Tibial nerve (tissue), 4 donors: ENCODE data around the gene CST9L. TPM values are rescaled to one million over a fixed set of nuclear protein-coding genes. Genes with fewer than 3 reads are reported as not detected.

Experiments
- DNase-seq, 2 donors: peaks; one replicate each; pipeline ENCODE4 v3.0.0-alpha.2; 2019; ENCODE audit warnings: low spot score in 2 of 2
- H3K27ac ChIP-seq, 4 donors: fragments of 200-600 bp; sonication (generic) in 3 of 4; one replicate each; pipeline ENCODE4 v1.5.1; 2017 to 2019; ENCODE audit warnings: mild to moderate bottlenecking in 1 of 4
- H3K27me3 ChIP-seq, 2 donors: fragments of 200-600 bp; sonication (generic) in 1 of 2; one replicate each; pipeline versions ENCODE4 v1.5.1 to v1.6.0; 2017 to 2019
- H3K36me3 ChIP-seq, 3 donors: fragments of 200-600 bp; sonication (generic); one replicate each; pipeline ENCODE4 v1.5.1; 2018 to 2019
- H3K4me1 ChIP-seq, 4 donors: fragments of 200-600 bp; sonication (generic) in 3 of 4; one replicate each; pipeline ENCODE4 v1.5.1; 2017 to 2019
- H3K4me3 ChIP-seq, 4 donors: fragments of 200-600 bp; sonication (generic) in 3 of 4; one replicate each; pipeline ENCODE4 v1.5.1; 2017 to 2019; ENCODE audit warnings: mild to moderate bottlenecking in 1 of 4, moderate library complexity in 1 of 4
- H3K9me3 ChIP-seq, 4 donors: fragments of 200-600 bp; sonication (generic) in 3 of 4; one replicate each; pipeline ENCODE4 v1.5.1; 2017 to 2019
- EP300 ChIP-seq, 2 donors: sonication (generic); formaldehyde crosslinking; IDR thresholded peaks; one replicate each; pipeline ENCODE4 v1.6.1; 2017; ENCODE audit warnings: antibody characterized with exemption in 2 of 2, mild to moderate bottlenecking in 1 of 2
- POLR2A ChIP-seq, 2 donors: fragments of 450-650 bp; IDR thresholded peaks; one replicate each; pipeline ENCODE4 v1.6.1; 2017; ENCODE audit warnings: antibody characterized with exemption in 2 of 2, mild to moderate bottlenecking in 2 of 2, moderate library complexity in 2 of 2
- WGBS, 2 donors: methylation state at CpG; one replicate each; pipeline ENCODE4 v1.1.5; 2018; 5-methylcytosine and 5-hydroxymethylcytosine counted together
- total RNA-seq, 4 donors: library from RNA; depleted of rRNA; stranded (reverse); fragments of >200 nt; gene quantifications; one replicate each; pipeline ENCODE4 v1.1.0, GENCODE V29; 2016
- TF ChIP-seq, protein P1 (sequence below), 5 experiments: fragments of 200-600 bp in 3 of 5; fragments of 450-650 bp in 2 of 5; sonication (generic) in 3 of 5; IDR thresholded peaks; one replicate each; pipeline ENCODE4 v1.5.1; 2016 to 2019; ENCODE audit warnings: antibody characterized with exemption in 5 of 5, mild to moderate bottlenecking in 3 of 5, moderate library complexity in 2 of 5

Gene CST9L
- total RNA-seq, 4 donors from 2014 or later, result not detected

- DNase-seq, result no peak
- TF ChIP-seq, protein P1, sequence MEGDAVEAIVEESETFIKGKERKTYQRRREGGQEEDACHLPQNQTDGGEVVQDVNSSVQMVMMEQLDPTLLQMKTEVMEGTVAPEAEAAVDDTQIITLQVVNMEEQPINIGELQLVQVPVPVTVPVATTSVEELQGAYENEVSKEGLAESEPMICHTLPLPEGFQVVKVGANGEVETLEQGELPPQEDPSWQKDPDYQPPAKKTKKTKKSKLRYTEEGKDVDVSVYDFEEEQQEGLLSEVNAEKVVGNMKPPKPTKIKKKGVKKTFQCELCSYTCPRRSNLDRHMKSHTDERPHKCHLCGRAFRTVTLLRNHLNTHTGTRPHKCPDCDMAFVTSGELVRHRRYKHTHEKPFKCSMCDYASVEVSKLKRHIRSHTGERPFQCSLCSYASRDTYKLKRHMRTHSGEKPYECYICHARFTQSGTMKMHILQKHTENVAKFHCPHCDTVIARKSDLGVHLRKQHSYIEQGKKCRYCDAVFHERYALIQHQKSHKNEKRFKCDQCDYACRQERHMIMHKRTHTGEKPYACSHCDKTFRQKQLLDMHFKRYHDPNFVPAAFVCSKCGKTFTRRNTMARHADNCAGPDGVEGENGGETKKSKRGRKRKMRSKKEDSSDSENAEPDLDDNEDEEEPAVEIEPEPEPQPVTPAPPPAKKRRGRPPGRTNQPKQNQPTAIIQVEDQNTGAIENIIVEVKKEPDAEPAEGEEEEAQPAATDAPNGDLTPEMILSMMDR (IDR thresholded peaks at IDR 0.05), result no peak
- TF ChIP-seq POLR2A (IDR thresholded peaks at IDR 0.05), result no peak
- no peak for TF ChIP-seq EP300 (IDR thresholded peaks at IDR 0.05)
- Histone ChIP-seq H3K27me3 (no peaks in the 10 kb centered on the region), H3K4me1 (no peaks in the 10 kb centered on the region), H3K9me3 (no peaks in the 10 kb centered on the region), H3K4me3 (no peak overlapping the region), H3K27ac (no peak overlapping the region), H3K36me3 (no peaks in the 10 kb centered on the region)
- WGBS, 2 donors, result 68 to 76% methylated on average over 10 to 11 of the region's 13 CpGs
These were observed 18.6 kb upstream of the CST9L start for GRCh38 chr20:23586735-23587525.

DNA sequence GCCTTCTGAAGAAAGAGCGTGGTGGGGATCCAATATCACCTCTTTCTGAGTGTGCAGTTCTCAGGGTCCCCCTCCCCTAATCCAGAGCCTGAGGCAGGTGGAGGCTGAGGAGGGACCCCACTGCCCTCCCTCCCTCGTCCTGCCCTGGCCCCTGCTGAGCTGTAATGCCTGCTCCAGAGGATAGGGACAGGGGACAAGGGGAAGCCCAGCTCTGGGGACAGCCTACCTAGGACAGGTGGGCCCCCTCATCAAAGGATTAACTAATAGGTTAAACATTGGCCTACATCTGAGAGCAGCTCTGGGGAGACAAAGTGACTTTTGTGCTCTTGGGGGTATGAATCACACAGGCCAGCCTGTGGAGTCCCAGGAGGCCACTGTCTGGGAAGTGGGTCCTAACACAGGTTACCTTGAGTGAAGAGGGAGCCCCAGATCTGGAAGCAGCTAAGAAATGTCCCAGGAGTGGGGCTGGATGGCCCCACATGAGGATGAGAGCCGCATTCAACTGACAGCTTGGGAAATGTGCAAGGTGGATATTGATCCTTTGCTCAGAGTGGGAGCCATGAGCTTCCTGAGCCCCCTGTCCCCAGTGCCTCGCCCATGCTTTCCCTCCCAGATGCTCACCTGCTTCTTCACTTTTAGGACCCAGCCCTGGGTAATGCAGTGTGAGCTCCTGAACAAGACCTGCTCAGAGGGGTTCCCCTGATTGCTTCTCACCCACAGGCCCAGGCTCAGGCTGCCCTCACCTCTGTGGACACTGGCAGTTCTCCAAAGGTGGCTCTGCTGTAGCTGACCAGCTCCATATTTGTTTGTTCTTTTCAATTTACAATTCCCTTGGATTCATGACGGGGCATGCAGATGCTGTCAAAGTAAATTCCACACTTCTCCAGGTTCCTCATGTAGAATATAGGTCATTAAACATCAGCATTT, 17.8 kb upstream of the CST9L start:
- no peak overlapping the region for H3K4me3 ChIP-seq
- TF ChIP-seq EP300 (IDR thresholded peaks at IDR 0.05) (no peak), POLR2A (IDR thresholded peaks at IDR 0.05) (no peak)
- TF ChIP-seq, protein P1 (IDR thresholded peaks at IDR 0.05), result no peak
- no peak for DNase-seq
- H3K36me3 ChIP-seq, result no peaks in the 10 kb centered on the region
- no peaks in the 10 kb centered on the region for H3K9me3 ChIP-seq
- 68 to 69% methylated on average over 5 of the region's 5 CpGs for WGBS, 2 donors
- no peak overlapping the region for H3K27ac ChIP-seq
- no peaks in the 10 kb centered on the region for H3K4me1 ChIP-seq
- no peaks in the 10 kb centered on the region for H3K27me3 ChIP-seq

- Histone ChIP-seq H3K4me3 (no peak overlapping the region), H3K27ac (no peak overlapping the region), H3K36me3 (no peaks in the 10 kb centered on the region), H3K9me3 (no peaks in the 10 kb centered on the region), H3K4me1 (no peaks in the 10 kb centered on the region), H3K27me3 (no peaks in the 10 kb centered on the region)
- DNase-seq, result no peak
- TF ChIP-seq EP300 (IDR thresholded peaks at IDR 0.05) (no peak), POLR2A (IDR thresholded peaks at IDR 0.05) (no peak)
- TF ChIP-seq, protein P1 (IDR thresholded peaks at IDR 0.05), result no peak
- 70 to 81% methylated on average over 5 of the region's 5 CpGs for WGBS, 2 donors
These were observed 17.1 kb upstream of the CST9L start for GRCh38 chr20:23585449-23585807.

DNA sequence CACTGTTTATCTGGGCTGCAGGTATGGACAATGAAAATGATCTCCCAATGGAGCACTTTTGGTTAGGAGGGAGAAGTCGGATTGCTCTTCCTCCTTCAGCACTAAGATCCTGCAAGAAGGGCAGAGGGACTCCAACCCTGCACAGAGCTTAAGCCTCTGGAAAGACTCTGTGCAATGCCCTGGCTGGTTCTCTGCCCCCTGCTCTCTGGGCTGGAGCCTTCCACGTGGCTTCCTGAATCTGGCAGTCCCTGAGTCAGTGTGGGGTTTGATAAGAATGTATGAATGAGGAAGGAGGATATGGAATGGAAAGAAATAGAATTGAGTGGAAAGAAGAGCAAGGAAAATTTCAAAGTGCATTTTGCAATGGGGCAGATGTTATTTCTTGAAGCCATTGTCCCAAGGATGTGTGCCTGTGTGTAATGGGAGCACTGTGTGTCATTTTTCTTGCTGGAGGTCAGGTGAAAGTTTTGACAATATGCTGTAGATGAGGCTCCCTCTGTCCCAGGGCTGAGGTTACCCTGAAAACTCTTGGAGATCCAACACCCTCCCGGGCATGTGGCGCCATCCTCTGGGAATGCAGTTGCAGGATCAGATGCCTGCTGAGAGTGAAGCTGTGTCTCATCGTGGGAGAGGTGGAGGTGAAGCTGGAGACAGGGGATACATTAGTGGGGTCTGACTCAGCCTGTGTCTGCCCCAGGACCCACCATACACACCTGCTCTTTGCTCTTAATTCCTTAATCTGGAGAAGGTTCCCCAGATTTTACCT, 16.3 kb upstream of the CST9L start:
- Histone ChIP-seq H3K36me3 (no peaks in the 10 kb centered on the region), H3K9me3 (no peaks in the 10 kb centered on the region), H3K27ac (no peak overlapping the region), H3K4me3 (no peak overlapping the region), H3K4me1 (no peaks in the 10 kb centered on the region), H3K27me3 (no peaks in the 10 kb centered on the region)
- TF ChIP-seq EP300 (IDR thresholded peaks at IDR 0.05), result no peak
- TF ChIP-seq POLR2A (IDR thresholded peaks at IDR 0.05), result no peak
- TF ChIP-seq, protein P1 (IDR thresholded peaks at IDR 0.05), result no peak
- DNase-seq, result no peak
- WGBS, 2 donors, result 57 to 62% methylated on average over 5 of the region's 5 CpGs
